DOHH2 (cell line): Measurements from ENCODE around the gene APBA2.

Experiments
- H3F3A ChIP-seq: fragments of 200-600 bp; sonication (generic), shearing (Covaris generic); 2 replicates; pipeline ENCODE4 v1.6.0; 2016; ENCODE audit warnings: antibody characterized with exemption, mild to moderate bottlenecking; ENCODE audit not compliant: control insufficient read depth, insufficient read depth
- H3K27ac ChIP-seq: fragments of 200-600 bp; sonication (generic); 2 replicates; pipeline ENCODE4 v1.5.1; 2014; ENCODE audit warnings: low read depth, mild to moderate bottlenecking, low read length, moderate library complexity
- H3K27me3 ChIP-seq: fragments of 200-600 bp; sonication (generic); 2 replicates; pipeline ENCODE4 v1.6.1; 2014; ENCODE audit warnings: mild to moderate bottlenecking, low read length, mixed read lengths; ENCODE audit not compliant: control insufficient read depth
- H3K36me3 ChIP-seq: fragments of 200-600 bp; sonication (generic); 2 replicates; pipeline ENCODE4 v1.6.1; 2014; ENCODE audit warnings: mild to moderate bottlenecking, low read length, moderate library complexity, mixed read lengths; ENCODE audit not compliant: control insufficient read depth
- H3K4me1 ChIP-seq: fragments of 200-600 bp; sonication (generic); 2 replicates; pipeline ENCODE4 v1.6.1; 2014; ENCODE audit warnings: mild to moderate bottlenecking, low read length, mixed read lengths; ENCODE audit not compliant: control insufficient read depth
- H3K4me2 ChIP-seq: fragments of 200-600 bp; sonication (generic); 2 replicates; pipeline ENCODE4 v1.6.0; 2014; ENCODE audit warnings: mild to moderate bottlenecking, low read length, moderate library complexity
- H3K4me3 ChIP-seq: fragments of 200-600 bp; sonication (generic); 2 replicates; pipeline ENCODE4 v1.5.1; 2014; ENCODE audit warnings: mild to moderate bottlenecking, low read length, mixed read lengths
- H3K79me2 ChIP-seq: fragments of 200-600 bp; sonication (generic); 2 replicates; pipeline ENCODE4 v1.6.1; 2014; ENCODE audit warnings: mild to moderate bottlenecking, low read length, mixed read lengths; ENCODE audit not compliant: control insufficient read depth
- H3K9me2 ChIP-seq: fragments of 200-600 bp; sonication (generic); replicated peaks from 2 replicates; pipeline ENCODE4 v1.6.1; 2014; ENCODE audit warnings: mild to moderate bottlenecking, low read length, mixed read lengths; ENCODE audit not compliant: control insufficient read depth
- H3K9me3 ChIP-seq: fragments of 200-600 bp; sonication (generic); 2 replicates; pipeline ENCODE4 v1.6.1; 2014; ENCODE audit warnings: antibody characterized with exemption, low read length, mixed read lengths; ENCODE audit not compliant: control insufficient read depth, insufficient read depth
- H4K20me1 ChIP-seq: fragments of 200-600 bp; sonication (generic); 2 replicates; pipeline ENCODE4 v1.6.0; 2014; ENCODE audit warnings: low read depth, mild to moderate bottlenecking, antibody characterized with exemption, low read length, moderate library complexity; ENCODE audit not compliant: control insufficient read depth, insufficient read depth
- EZH2phosphoT487 ChIP-seq: fragments of 200-600 bp; sonication (generic); IDR thresholded peaks from 2 replicates; pipeline ENCODE4 v1.6.1; 2017; ENCODE audit warnings: borderline replicate concordance, mild to moderate bottlenecking, antibody characterized with exemption, low read length, moderate library complexity, mixed read lengths
- TF ChIP-seq, protein P1 (sequence below): fragments of 200-600 bp; sonication (generic); IDR thresholded peaks from one replicate; pipeline ENCODE4 v1.5.1; 2014; ENCODE audit warnings: antibody characterized with exemption, mild to moderate bottlenecking, low read depth, low read length; ENCODE audit not compliant: poor library complexity, severe bottlenecking

Gene APBA2

GRCh38 chr15:29107971-29108645 lies 222.3 kb downstream of the APBA2 start:
- H3F3A ChIP-seq, result no peaks in the 10 kb centered on the region
- H3K79me2 ChIP-seq, result no peaks in the 10 kb centered on the region
- H3K4me2 ChIP-seq, result no peak overlapping the region
- no peaks in the 10 kb centered on the region for H3K36me3 ChIP-seq
- H3K27ac ChIP-seq, result no peak overlapping the region
- TF ChIP-seq, protein P1, sequence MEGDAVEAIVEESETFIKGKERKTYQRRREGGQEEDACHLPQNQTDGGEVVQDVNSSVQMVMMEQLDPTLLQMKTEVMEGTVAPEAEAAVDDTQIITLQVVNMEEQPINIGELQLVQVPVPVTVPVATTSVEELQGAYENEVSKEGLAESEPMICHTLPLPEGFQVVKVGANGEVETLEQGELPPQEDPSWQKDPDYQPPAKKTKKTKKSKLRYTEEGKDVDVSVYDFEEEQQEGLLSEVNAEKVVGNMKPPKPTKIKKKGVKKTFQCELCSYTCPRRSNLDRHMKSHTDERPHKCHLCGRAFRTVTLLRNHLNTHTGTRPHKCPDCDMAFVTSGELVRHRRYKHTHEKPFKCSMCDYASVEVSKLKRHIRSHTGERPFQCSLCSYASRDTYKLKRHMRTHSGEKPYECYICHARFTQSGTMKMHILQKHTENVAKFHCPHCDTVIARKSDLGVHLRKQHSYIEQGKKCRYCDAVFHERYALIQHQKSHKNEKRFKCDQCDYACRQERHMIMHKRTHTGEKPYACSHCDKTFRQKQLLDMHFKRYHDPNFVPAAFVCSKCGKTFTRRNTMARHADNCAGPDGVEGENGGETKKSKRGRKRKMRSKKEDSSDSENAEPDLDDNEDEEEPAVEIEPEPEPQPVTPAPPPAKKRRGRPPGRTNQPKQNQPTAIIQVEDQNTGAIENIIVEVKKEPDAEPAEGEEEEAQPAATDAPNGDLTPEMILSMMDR, result no peak
- no peak for TF ChIP-seq EZH2phosphoT487
- H3K4me3 ChIP-seq, result no peak overlapping the region
- no peaks in the 10 kb centered on the region for H3K9me2 ChIP-seq
- no peaks in the 10 kb centered on the region for H3K4me1 ChIP-seq
- H3K9me3 ChIP-seq, result no peaks in the 10 kb centered on the region
- no peaks in the 10 kb centered on the region for H3K27me3 ChIP-seq
- no peaks in the 10 kb centered on the region for H4K20me1 ChIP-seq

- Histone ChIP-seq H3K27me3 (no peaks in the 10 kb centered on the region), H3K36me3 (no peaks in the 10 kb centered on the region), H3K27ac (no peak overlapping the region), H3F3A (no peaks in the 10 kb centered on the region), H3K4me2 (no peak overlapping the region), H4K20me1 (no peaks in the 10 kb centered on the region), H3K79me2 (no peaks in the 10 kb centered on the region), H3K9me3 (no peaks in the 10 kb centered on the region), H3K9me2 (no peaks in the 10 kb centered on the region), H3K4me3 (no peak overlapping the region), H3K4me1 (no peaks in the 10 kb centered on the region)
- TF ChIP-seq, protein P1, result no peak
- TF ChIP-seq EZH2phosphoT487, result no peak
Measured at GRCh38 chr15:29109762-29110161, 224.0 kb downstream of the APBA2 start.

DNA sequence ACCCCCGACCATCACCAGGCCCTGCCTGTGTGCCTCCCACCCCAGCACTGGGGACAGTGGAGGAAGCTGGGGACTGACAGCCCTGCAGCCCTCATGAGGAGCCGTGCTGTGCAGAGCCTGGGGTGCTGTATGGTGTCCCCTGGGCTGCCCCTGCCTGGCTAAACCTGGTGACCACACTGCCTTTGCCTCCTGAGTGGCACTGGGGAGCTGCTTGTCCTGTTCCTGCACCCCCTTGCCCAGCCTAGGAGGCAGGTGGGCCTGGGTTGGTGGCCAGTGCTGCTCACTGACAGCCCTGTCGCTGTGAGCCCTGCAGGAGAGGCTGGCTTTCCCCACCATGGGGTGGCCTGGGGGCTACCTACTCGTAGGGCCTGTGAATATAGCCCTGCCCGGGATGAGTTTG lies 224.4 kb downstream of the APBA2 start:
- Histone ChIP-seq H3K4me3 (no peak overlapping the region), H3K27ac (no peak overlapping the region), H3K4me2 (no peak overlapping the region), H3K9me2 (no peaks in the 10 kb centered on the region), H3K36me3 (no peaks in the 10 kb centered on the region), H3K9me3 (no peaks in the 10 kb centered on the region), H4K20me1 (no peaks in the 10 kb centered on the region), H3F3A (no peaks in the 10 kb centered on the region), H3K79me2 (no peaks in the 10 kb centered on the region), H3K4me1 (no peaks in the 10 kb centered on the region), H3K27me3 (no peaks in the 10 kb centered on the region)
- no peak for TF ChIP-seq EZH2phosphoT487
- TF ChIP-seq, protein P1, result no peak
